GM12878 (cell line): Measurements from ENCODE around the gene BEST1. TPM values are rescaled to one million over a fixed set of nuclear protein-coding genes. Genes with fewer than 3 reads are reported as not detected.

Experiments
- ATAC-seq: fragments of 200-7000 bp; cut with Tn5 transposase; 3 replicates; pipeline ENCODE4 v1.9.1; 2020; ENCODE audit warnings: mild to moderate bottlenecking, moderate library complexity
- BruUV-seq: library from RNA; stranded (reverse); fragments of 400-500 nt; replicated peaks from 2 replicates; lab custom pipeline; 2021; lab: Mats Ljungman, UMichigan
- CTCF ChIA-PET: fragments of 300-600 bp; sonication (Branson Sonifier 250); formaldehyde crosslinking; extraction: SDS; loops from one replicate; lab custom pipeline; 2021; ENCODE audit warnings: inconsistent platforms; lab: Yijun Ruan, JAX
- POLR2A ChIA-PET: fragments of 350-600 bp; formaldehyde crosslinking; extraction: SDS; loops from one replicate; lab custom pipeline; 2021; ENCODE audit warnings: inconsistent platforms; lab: Charles Lee
- RAD21 ChIA-PET: fragments of 300-600 bp; sonication (Branson Sonifier 250); formaldehyde crosslinking; loops from one replicate; lab custom pipeline; 2023; ENCODE audit warnings: antibody characterized with exemption; ENCODE audit not compliant: unreplicated experiment; lab: Charles Lee
- SMC1A ChIA-PET: fragments of 300-600 bp; sonication (Branson Sonifier 250); formaldehyde crosslinking; loops from one replicate; lab custom pipeline; 2023; ENCODE audit not compliant: unreplicated experiment, uncharacterized antibody; lab: Charles Lee
- DNase-seq: peaks from one replicate; pipeline ENCODE4 v3.0.0-alpha.2; 2011; ENCODE audit warnings: low read depth, low spot score
- FAIRE-seq: peaks from 3 replicates; lab custom pipeline; 2011; peaks lifted over from hg19 to GRCh38; lab: Jason Lieb, UNC
- H2AFZ ChIP-seq: 2 replicates; pipeline ENCODE4 v1.6.0; 2011; ENCODE audit warnings: low read depth, low read length, control low read depth; ENCODE audit not compliant: control insufficient read depth
- H3K27ac ChIP-seq: 2 replicates; pipeline ENCODE4 v1.5.1; 2011; ENCODE audit warnings: control low read depth; ENCODE audit not compliant: control insufficient read depth, insufficient read depth
- H3K27me3 ChIP-seq, 2 experiments: replicated peaks in 1 of 2; 2 replicates each; pipeline versions ENCODE4 v1.6.0 to v1.6.1; 2011; ENCODE audit warnings: low read length in 1 of 2; ENCODE audit not compliant: control insufficient read depth in 2 of 2, insufficient read depth in 2 of 2
- H3K36me3 ChIP-seq, 2 experiments: 2 replicates each; pipeline ENCODE4 v1.5.1; 2011; ENCODE audit warnings: low read length in 1 of 2; ENCODE audit not compliant: control insufficient read depth in 2 of 2, insufficient read depth in 2 of 2
- H3K4me1 ChIP-seq: 2 replicates; pipeline ENCODE4 v1.6.1; 2011; ENCODE audit warnings: mild to moderate bottlenecking, low read length, moderate library complexity, mixed read lengths; ENCODE audit not compliant: control insufficient read depth, insufficient read depth
- H3K4me2 ChIP-seq: 2 replicates; pipeline ENCODE4 v1.6.0; 2011; ENCODE audit warnings: control low read depth; ENCODE audit not compliant: control insufficient read depth, insufficient read depth
- H3K4me3 ChIP-seq: fragments of 200-600 bp; sonication (generic); 2 replicates; pipeline ENCODE4 v1.5.1; 2016
- H3K79me2 ChIP-seq: 2 replicates; pipeline ENCODE4 v1.6.0; 2011; ENCODE audit warnings: low read length; ENCODE audit not compliant: control insufficient read depth, insufficient read depth
- H3K9ac ChIP-seq: 2 replicates; pipeline ENCODE4 v1.8.0; 2011; ENCODE audit warnings: low read length, control low read depth, mixed read lengths; ENCODE audit not compliant: control insufficient read depth, insufficient read depth
- H3K9me3 ChIP-seq: replicated peaks from 3 replicates; pipeline ENCODE4 v1.5.1; 2011; ENCODE audit warnings: mild to moderate bottlenecking, low read length; ENCODE audit not compliant: control insufficient read depth, insufficient read depth
- H4K20me1 ChIP-seq: 2 replicates; pipeline ENCODE4 v1.6.0; 2011; ENCODE audit not compliant: control insufficient read depth, insufficient read depth
- BACH1 ChIP-seq: fragments of 450-650 bp; IDR thresholded peaks from 2 replicates; pipeline ENCODE4 v1.6.1; 2017; ENCODE audit warnings: mild to moderate bottlenecking, borderline replicate concordance
- DPF2 ChIP-seq: fragments of 450-650 bp; IDR thresholded peaks from 2 replicates; pipeline ENCODE4 v1.6.1; 2017; ENCODE audit warnings: mild to moderate bottlenecking
- MEF2B ChIP-seq: fragments of 450-650 bp; IDR thresholded peaks from 2 replicates; pipeline ENCODE4 v1.6.1; 2018; ENCODE audit warnings: mild to moderate bottlenecking, moderate library complexity; ENCODE audit not compliant: partially characterized antibody, poor library complexity, severe bottlenecking
- RAD51 ChIP-seq: fragments of 450-650 bp; IDR thresholded peaks from 2 replicates; pipeline ENCODE4 v1.6.1; 2016; ENCODE audit warnings: moderate library complexity, mild to moderate bottlenecking, inconsistent platforms
- TCF3 ChIP-seq: IDR thresholded peaks from 2 replicates; pipeline ENCODE4 v1.6.1; 2012; ENCODE audit warnings: low read depth, mild to moderate bottlenecking, low read length, borderline replicate concordance; ENCODE audit not compliant: insufficient read depth
- WGBS: methylation state at CpG from one replicate; pipeline ENCODE4 v1.1.6; 2016; ENCODE audit warnings: low lambda C conversion rate; ENCODE audit not compliant: insufficient replicate concordance, insufficient coverage; ENCODE audit errors: missing lambda C conversion rate; 5-methylcytosine and 5-hydroxymethylcytosine counted together
- in situ Hi-C: fragments of 300-500 bp; cut with MboI; formaldehyde crosslinking; loops from 9 replicates; pipeline ENCODE4 v1.14.3; 2018; ENCODE audit warnings: mixed read lengths
- intact Hi-C: fragments of 100-400 bp; cut with micrococcal nuclease; formaldehyde crosslinking; loops from one replicate; pipeline ENCODE4 v1.14.2; 2022; ENCODE audit not compliant: unreplicated experiment
- polyA plus RNA-seq, 11 experiments: library from polyadenylated mRNA; depleted of rRNA in 4 of 11; unstranded in 6 of 11; stranded (reverse) in 5 of 11; fragments of >200 nt; fragmentation: Nextera tagmentation in 4 of 11; fragmentation: Illumina TruSeq in 1 of 11; extraction: Ambion mirVana in 4 of 11; extraction: Trizol in 1 of 11; gene quantifications; 1 replicate in 1 of 11; 2 replicates in 10 of 11; pipeline versions ENCODE4 v1.2.1 to v1.2.3, GENCODE V29; 2011 to 2016; ENCODE audit warnings: inconsistent platforms in 2 of 11, missing spikeins in 2 of 11, low read depth in 1 of 11
- total RNA-seq, 4 experiments: library from RNA; depleted of rRNA in 3 of 4; stranded (reverse); fragments of >200 nt in 3 of 4; fragmentation: Illumina TruSeq in 1 of 4; extraction: Trizol in 1 of 4; gene quantifications; 2 replicates each; pipeline versions ENCODE4 v1.2.1 to v1.2.3, GENCODE V29; 2013 to 2021
- TF ChIP-seq, protein P1 (sequence below): fragments of 150-350 bp; IDR thresholded peaks from 2 replicates; pipeline ENCODE4 v1.6.1; 2014; ENCODE audit warnings: mild to moderate bottlenecking, low read depth, low read length

The BEST1 gene
- total and polyA plus RNA-seq, 10 of the 15 experiments (the other 5 are each of a cell fraction or from before 2014, with no cell fraction given): 0.03 to 3.4 (median 0.15) TPM; not detected in 1

DNA sequence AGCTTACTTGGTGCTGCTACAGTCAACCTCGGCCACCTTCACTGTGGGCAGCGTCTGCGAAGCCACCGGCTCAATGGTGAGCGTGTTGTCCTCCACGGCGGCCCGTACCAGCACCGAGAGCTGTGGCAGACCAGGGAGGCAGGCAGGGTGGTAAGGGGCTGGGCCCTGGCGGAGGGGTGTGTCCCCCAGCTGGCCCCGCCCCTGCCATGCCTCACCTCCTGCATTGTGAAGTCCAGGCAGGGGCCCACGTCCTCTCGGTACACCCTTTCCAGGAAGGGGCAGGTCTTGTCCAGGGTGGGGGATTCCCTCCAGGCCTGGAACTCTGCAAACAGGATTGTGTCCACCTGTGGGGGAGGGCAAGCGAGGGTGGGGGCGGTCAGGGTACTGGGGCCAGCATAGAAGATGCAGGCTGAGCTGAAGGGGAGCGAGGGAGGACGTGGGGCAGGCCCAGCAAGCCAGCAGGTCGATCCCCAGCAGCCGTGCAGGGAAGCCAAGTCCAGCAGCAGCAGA is 45.6 kb upstream of the BEST1 start:
- Histone ChIP-seq H3K4me3 (no peak overlapping the region), H3K4me1 (no peaks in the 10 kb centered on the region), H3K9me3 (no peaks in the 10 kb centered on the region), H3K27me3 (peaks cover 0 to 1% of the 10 kb centered on the region in 2 experiments; a peak in 1 of 4 replicates), H3K9ac (no peak overlapping the region), H3K27ac (no peak overlapping the region), H3K79me2 (no peaks in the 10 kb centered on the region), H3K4me2 (no peak overlapping the region), H2AFZ (no peak overlapping the region), H3K36me3 (no peaks in the 10 kb centered on the region), H4K20me1 (no peaks in the 10 kb centered on the region)
- RAD21 ChIA-PET: interaction anchor here (1.3 kb wide), 2 partner anchors 178 to 203 kb away, joined by 4 read pairs; no protein-coding TSS in a partner anchor
- DNase-seq: no peak
- intact Hi-C loops: no loop called here
- BruUV-seq: no TSS peak
- TF ChIP-seq DPF2 (no peak), TCF3 (no peak), RAD51 (no peak), BACH1 (no peak), MEF2B (no peak)
- TF ChIP-seq, protein P1, sequence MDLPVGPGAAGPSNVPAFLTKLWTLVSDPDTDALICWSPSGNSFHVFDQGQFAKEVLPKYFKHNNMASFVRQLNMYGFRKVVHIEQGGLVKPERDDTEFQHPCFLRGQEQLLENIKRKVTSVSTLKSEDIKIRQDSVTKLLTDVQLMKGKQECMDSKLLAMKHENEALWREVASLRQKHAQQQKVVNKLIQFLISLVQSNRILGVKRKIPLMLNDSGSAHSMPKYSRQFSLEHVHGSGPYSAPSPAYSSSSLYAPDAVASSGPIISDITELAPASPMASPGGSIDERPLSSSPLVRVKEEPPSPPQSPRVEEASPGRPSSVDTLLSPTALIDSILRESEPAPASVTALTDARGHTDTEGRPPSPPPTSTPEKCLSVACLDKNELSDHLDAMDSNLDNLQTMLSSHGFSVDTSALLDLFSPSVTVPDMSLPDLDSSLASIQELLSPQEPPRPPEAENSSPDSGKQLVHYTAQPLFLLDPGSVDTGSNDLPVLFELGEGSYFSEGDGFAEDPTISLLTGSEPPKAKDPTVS: no peak
- 39% methylated on average over 19 of the region's 19 CpGs for WGBS
- in situ Hi-C loops: no loop called here
- peak; percentile 64 for ATAC-seq
- POLR2A ChIA-PET: no interaction called here
- SMC1A ChIA-PET: interaction anchor here (1.2 to 11.0 kb wide), 2 partner anchors 104 to 179 kb away, joined by 3 to 168 read pairs; no protein-coding TSS in a partner anchor
- FAIRE-seq: no peak
- CTCF ChIA-PET: interaction anchor here (0.8 to 11.4 kb wide), 4 partner anchors 26 to 175 kb away, joined by 3 to 321 read pairs (median 4); no protein-coding TSS in a partner anchor
